HL-60 (cell line): ENCODE results near the gene FAF1.
A peak's percentile ranks its signal among the peaks of the same experiment; 100 is the strongest.

ENCODE experiments used
- DNase-seq, 2 experiments: peaks; one replicate each; pipeline ENCODE4 v3.0.0-alpha.2; 2010 to 2020; ENCODE audit warnings: low read depth in 1 of 2, low spot score in 1 of 2
- H3K27ac ChIP-seq: fragments of 250-450 bp; sonication (Bioruptor Pico); replicated peaks from 2 replicates; pipeline ENCODE4 v1.5.1; 2020; ENCODE audit warnings: mild to moderate bottlenecking, moderate library complexity
- H3K27me3 ChIP-seq: fragments of 250-450 bp; sonication (Bioruptor Pico); 2 replicates; pipeline ENCODE4 v1.5.1; 2021; ENCODE audit warnings: mild to moderate bottlenecking, moderate library complexity; ENCODE audit not compliant: insufficient read depth, poor library complexity, severe bottlenecking
- H3K4me3 ChIP-seq: replicated peaks from 2 replicates; pipeline ENCODE4 v1.5.1; 2011; ENCODE audit warnings: mild to moderate bottlenecking, control low read depth, low read length; ENCODE audit not compliant: insufficient read depth
- GABPA ChIP-seq: IDR thresholded peaks from 2 replicates; pipeline ENCODE4 v1.6.1; 2012; ENCODE audit warnings: low read depth
- POLR2AphosphoS5 ChIP-seq: IDR thresholded peaks from 2 replicates; pipeline ENCODE4 v1.6.1; 2012; ENCODE audit warnings: low read depth
- REST ChIP-seq: IDR thresholded peaks from 2 replicates; pipeline ENCODE4 v1.6.1; 2012; ENCODE audit warnings: low read depth; ENCODE audit not compliant: insufficient replicate concordance
- SPI1 ChIP-seq: IDR thresholded peaks from 2 replicates; pipeline ENCODE4 v1.6.1; 2012; ENCODE audit warnings: low read depth, mild to moderate bottlenecking, borderline replicate concordance
- TF ChIP-seq, protein P1 (sequence below): IDR thresholded peaks from one replicate; pipeline ENCODE4 v1.5.1; 2011; ENCODE audit warnings: low read length, control low read depth, inconsistent platforms; ENCODE audit not compliant: insufficient read depth

Gene FAF1

GRCh38 chr1:50421768-50422674 lies 538.0 kb downstream of the FAF1 start:
- no peak overlapping the region for H3K4me3 ChIP-seq
- TF ChIP-seq, protein P1, sequence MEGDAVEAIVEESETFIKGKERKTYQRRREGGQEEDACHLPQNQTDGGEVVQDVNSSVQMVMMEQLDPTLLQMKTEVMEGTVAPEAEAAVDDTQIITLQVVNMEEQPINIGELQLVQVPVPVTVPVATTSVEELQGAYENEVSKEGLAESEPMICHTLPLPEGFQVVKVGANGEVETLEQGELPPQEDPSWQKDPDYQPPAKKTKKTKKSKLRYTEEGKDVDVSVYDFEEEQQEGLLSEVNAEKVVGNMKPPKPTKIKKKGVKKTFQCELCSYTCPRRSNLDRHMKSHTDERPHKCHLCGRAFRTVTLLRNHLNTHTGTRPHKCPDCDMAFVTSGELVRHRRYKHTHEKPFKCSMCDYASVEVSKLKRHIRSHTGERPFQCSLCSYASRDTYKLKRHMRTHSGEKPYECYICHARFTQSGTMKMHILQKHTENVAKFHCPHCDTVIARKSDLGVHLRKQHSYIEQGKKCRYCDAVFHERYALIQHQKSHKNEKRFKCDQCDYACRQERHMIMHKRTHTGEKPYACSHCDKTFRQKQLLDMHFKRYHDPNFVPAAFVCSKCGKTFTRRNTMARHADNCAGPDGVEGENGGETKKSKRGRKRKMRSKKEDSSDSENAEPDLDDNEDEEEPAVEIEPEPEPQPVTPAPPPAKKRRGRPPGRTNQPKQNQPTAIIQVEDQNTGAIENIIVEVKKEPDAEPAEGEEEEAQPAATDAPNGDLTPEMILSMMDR = no peak
- TF ChIP-seq SPI1 (no peak), GABPA (no peak), POLR2AphosphoS5 (no peak), REST (no peak)
- DNase-seq = no peak
- no peak overlapping the region for H3K27ac ChIP-seq
- peaks cover 88% of the 10 kb centered on the region for H3K27me3 ChIP-seq

- H3K4me3 ChIP-seq = no peak overlapping the region
- no peak overlapping the region for H3K27ac ChIP-seq
- TF ChIP-seq, protein P1 = no peak
- TF ChIP-seq POLR2AphosphoS5 (no peak), GABPA (no peak), SPI1 (no peak), REST (no peak)
- peaks cover 88% of the 10 kb centered on the region for H3K27me3 ChIP-seq
- no peak for DNase-seq
Observed at GRCh38 chr1:50421366-50421748, 538.7 kb downstream of the FAF1 start.

DNA sequence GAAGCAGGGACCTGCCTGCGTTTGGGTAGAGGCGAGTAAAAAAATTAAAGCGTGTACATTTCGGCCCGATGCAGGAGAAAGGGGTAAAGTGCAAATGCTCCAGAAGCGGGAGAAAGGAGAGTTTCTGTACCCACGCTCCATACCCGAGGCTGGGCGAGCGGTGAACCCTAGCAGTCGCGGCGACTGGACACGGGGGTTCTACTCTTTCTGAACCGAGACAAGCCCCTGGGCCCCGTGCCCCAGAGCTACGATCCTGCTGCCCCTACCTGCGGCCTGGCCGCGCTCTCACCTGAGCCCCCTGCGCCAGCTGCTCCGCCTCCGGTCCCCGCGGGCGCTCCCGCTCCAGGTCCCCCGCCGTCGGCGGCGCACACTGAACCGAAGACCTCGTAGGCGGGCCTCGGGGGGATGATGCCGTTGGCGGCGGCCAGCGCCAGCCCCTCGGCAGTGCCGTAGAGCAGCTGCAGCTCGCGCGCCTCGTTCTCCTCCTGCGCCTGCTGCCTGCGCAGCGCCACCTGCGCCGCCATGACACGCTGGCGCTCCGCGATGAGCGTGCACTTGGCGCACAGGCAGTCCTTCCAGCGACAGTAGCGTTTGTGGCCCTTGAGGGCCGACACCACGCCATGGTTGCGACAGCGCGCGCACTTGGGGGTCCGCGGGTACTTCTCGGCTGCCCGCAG lies 539.2 kb downstream of the FAF1 start:
- peaks cover 88% of the 10 kb centered on the region for H3K27me3 ChIP-seq
- DNase-seq = no peak
- TF ChIP-seq SPI1 (no peak), REST (no peak), GABPA (no peak), POLR2AphosphoS5 (no peak)
- TF ChIP-seq, protein P1 = no peak
- H3K4me3 ChIP-seq = peak overlapping the region; percentile 7; the same call in 1 of the 2 replicates
- H3K27ac ChIP-seq = no peak overlapping the region
